ENCODE results near the gene DNAH3.

DNAH3 gene

GRCh38 chr16:21038197-21038596 lies 112.4 kb downstream of the DNAH3 start:
- no peak for TF ChIP-seq CTCF (IDR thresholded peaks at IDR 0.05; ENCODE audit: control insufficient read depth, extremely low read depth, insufficient read depth)
- H3K4me3 ChIP-seq (ENCODE audit: low read depth, low read length): no peak overlapping the region
- no peak for DNase-seq (ENCODE audit: low read depth)

DNA sequence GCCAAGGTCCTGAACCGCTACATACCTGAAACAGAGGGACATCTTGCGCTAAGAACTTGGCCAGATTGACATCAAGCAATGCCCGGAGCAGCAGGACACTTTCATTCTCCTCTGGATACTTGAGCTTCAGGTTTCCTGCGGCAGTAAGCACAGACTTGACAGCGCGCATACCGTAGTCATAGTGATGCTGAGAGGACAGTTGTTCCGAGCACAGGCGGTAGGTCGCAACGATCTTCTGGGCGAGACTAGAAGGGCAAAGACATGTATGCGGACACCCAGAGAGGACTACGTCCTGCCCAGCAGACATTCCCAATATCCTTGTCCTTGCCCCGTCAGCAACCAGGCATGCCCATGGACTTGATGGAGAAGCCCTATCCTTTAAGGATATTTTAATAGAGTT lies 112.9 kb downstream of the DNAH3 start:
- DNase-seq (ENCODE audit: low read depth): no peak
- H3K4me3 ChIP-seq (ENCODE audit: low read depth, low read length): no peak overlapping the region
- TF ChIP-seq CTCF (IDR thresholded peaks at IDR 0.05; ENCODE audit: control insufficient read depth, extremely low read depth, insufficient read depth): no peak

- H3K4me3 ChIP-seq (ENCODE audit: low read depth, low read length): no peak overlapping the region
- DNase-seq (ENCODE audit: low read depth): no peak
- no peak for TF ChIP-seq CTCF (IDR thresholded peaks at IDR 0.05; ENCODE audit: control insufficient read depth, extremely low read depth, insufficient read depth)
These were observed 113.5 kb downstream of the DNAH3 start for GRCh38 chr16:21037168-21037567.

GRCh38 chr16:21036471-21036870 lies 114.2 kb downstream of the DNAH3 start:
- no peak for TF ChIP-seq CTCF (IDR thresholded peaks at IDR 0.05; ENCODE audit: control insufficient read depth, extremely low read depth, insufficient read depth)
- peak; percentile 45 for DNase-seq (ENCODE audit: low read depth)
- H3K4me3 ChIP-seq (ENCODE audit: low read depth, low read length): no peak overlapping the region

DNA sequence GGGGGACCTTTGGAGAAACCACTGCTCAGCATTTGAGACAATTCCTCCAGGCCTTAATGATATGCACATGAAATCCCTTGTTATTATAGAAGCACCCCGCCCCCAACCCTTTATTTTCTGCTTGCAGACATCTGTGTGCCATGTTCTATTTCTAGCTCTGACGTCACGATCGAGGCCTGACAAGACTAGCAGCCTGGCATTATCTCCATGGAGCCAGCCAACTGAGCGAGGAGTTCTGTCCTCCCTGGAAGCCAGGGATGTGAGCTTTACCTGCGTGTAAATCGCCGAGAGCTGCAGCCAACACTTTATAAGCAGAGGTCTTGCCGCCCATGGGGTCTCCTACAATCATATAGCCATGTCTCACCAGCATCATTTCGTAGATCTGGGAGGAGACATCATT lies 116.9 kb downstream of the DNAH3 start:
- no peak for DNase-seq (ENCODE audit: low read depth)
- no peak for TF ChIP-seq CTCF (IDR thresholded peaks at IDR 0.05; ENCODE audit: control insufficient read depth, extremely low read depth, insufficient read depth)

DNA sequence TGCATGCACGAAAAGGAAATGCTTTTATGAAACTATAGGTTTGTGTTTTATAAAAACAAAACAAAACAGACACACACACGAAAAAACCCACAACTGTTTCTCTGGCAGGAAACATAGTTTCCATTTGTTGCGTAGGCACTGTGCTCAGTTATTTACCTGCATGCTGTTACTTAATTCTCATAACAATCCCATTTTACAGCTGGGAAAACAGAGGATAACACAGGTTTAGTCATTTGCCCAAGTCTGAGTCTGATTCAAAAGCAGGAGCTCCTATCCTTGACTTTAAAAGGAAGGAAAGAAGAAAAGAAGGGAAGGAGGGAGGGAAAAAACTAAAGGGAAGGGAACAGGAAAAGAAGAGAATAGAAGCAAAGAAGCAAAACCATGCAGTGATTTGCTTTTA lies 117.4 kb downstream of the DNAH3 start:
- H3K4me3 ChIP-seq (ENCODE audit: low read depth, low read length): no peak overlapping the region
- no peak for TF ChIP-seq CTCF (IDR thresholded peaks at IDR 0.05; ENCODE audit: control insufficient read depth, extremely low read depth, insufficient read depth)
- peak; percentile 19 for DNase-seq (ENCODE audit: low read depth)

More for the DNA sequence above, 116.9 kb downstream of the DNAH3 start:
- no peak overlapping the region for H3K4me3 ChIP-seq (ENCODE audit: low read depth, low read length)

GRCh38 chr16:21028728-21029127 lies 121.9 kb downstream of the DNAH3 start:
- TF ChIP-seq CTCF (IDR thresholded peaks at IDR 0.05; ENCODE audit: control insufficient read depth, extremely low read depth, insufficient read depth): no peak
- no peak for DNase-seq (ENCODE audit: low read depth)
- H3K4me3 ChIP-seq (ENCODE audit: low read depth, low read length): no peak overlapping the region
